DMS79 treated with DMSO at 0.1 percent for 48 hours (cell line): ENCODE measurements around the gene PHACTR1.
A peak's percentile ranks its signal among the peaks of the same experiment; 100 is the strongest.
"Not testable (repeated sequence)": the region's sequence is repeated elsewhere in the genome, so short reads cannot be mapped to it uniquely, and the experiment has no call there.

ENCODE experiments used
- DNase-seq: peaks from one replicate; lab custom pipeline; 2025; lab: John Stamatoyannopoulos, UW

Gene PHACTR1

DNA sequence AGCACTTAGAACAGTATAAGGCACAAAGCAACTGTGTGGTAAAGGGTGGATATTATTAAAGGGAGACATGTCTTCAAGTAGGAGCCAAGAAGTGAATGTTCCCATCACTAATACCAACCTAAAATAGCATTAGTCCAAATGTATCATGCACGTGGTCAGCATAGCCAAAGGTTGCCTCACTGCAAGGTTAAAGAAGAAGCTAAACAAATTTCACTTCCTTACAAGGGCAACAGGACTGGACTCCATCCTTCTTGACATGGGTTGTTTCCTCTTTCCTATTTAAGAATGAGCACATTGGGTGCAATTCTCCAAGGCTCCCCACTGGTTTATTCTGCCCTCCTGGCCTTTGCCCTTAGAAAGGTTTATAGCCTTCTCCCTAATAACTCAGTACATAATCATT lies 186.7 kb downstream of the PHACTR1 start:
- DNase-seq, result no peak

DNA sequence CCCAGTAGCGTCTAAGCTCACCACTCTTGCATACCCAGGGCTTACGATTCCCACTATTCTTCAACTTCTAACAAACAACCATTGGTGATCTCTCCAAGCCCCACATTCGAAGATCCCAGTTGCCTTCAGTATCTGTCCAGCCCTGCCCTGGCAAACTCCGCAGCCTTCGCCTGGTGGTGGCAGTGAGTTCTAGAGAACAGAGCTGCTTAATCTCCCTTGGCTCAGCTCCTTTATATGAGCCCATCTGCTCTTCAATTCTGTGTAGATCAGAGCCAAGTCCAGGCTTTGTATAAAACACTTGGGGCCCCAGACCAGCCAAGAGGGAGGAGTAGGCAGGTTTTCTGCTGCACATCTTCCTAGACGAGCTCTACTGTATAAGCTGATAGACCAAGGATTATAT lies 193.3 kb downstream of the PHACTR1 start:
- no peak for DNase-seq

DNA sequence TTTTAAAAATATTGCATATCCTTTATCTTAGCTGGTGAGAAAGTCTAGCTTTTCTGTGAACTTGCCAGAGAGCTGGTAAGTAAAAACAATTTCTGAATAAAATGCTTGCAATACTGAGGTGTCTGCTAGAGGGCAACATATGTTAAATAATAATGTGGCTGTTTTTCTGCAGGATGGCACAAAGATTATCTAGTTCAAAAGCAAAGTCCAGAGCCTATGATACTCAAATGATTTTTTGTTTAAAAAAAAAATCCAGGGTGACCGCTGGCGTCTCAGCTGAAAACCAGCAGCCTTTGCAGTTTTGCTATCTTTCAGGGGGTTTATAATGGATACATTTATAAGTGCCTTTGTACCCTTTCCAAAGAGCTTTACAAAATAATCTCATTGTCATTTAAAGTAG lies 194.9 kb downstream of the PHACTR1 start:
- DNase-seq, result peak; percentile 17

DNA sequence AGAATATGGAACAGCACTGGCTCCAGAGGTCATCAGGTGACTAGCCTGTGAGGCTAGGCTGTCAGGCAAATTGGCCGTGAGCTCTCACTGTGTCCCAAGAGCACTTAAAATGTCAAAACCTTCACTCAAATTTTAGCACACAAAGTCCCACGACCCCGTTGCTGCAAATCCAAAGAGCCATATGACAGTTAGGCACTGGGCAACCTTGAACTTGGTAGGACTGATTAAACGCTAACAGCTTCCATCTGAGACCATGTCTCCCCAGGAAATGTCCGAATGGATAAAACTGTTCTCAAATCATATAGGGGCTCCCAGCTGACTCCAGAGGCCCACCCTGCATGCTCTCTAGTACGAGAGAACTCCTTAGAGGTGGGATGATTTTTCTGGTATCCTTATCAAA lies 196.6 kb downstream of the PHACTR1 start:
- DNase-seq, result no peak

DNA sequence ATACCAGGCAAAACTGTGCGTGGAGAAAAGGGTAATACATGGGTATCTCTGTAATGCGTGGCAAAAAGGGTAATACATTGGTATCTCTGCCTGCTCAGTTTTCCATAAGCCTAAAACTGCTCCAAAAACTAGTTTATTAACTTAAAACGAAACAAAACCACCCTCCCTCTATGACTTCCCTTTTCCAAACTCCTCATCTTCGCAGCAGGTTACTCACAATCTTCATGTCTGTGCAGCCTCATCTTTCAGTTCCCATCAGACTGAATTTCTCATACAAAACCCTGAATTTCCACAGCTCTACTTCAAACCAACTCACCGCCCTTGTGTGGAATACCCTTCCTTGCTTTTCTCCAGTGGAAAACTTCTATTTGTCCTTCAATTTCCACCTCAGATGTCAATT lies 199.4 kb downstream of the PHACTR1 start:
- no peak for DNase-seq

DNA sequence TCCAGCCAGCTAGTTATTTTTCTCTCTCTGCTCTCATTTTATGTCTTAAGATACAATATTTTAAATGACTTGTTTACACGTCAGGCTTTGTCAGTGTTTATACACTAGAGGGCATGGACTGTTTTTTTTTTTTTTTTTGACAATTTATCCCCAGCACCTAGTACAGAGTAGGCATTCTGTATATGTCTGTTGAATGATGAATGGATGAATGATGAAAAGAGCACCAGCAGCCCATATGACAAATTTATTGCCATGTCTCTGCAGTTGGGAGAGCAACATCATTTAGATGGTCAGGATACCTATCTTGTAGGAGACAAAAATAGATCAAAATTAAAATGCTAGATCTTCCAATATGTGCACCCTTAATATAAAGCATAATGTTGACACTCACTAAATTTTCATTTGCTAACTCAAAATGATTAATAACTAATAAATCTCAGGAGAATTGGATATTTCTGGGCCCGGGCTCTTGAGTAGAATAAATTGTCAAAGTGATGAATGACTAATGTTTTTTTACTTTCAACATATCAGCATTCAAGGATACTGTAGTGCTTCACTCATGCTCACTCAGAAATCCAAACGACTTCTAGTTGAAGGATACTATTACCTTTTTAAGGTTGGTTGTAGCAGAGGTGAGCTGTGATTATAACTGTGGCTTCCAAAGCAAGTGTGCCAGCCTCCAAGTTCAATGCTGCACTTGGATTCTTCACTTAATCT lies 200.0 kb downstream of the PHACTR1 start:
- DNase-seq, result no peak

DNA sequence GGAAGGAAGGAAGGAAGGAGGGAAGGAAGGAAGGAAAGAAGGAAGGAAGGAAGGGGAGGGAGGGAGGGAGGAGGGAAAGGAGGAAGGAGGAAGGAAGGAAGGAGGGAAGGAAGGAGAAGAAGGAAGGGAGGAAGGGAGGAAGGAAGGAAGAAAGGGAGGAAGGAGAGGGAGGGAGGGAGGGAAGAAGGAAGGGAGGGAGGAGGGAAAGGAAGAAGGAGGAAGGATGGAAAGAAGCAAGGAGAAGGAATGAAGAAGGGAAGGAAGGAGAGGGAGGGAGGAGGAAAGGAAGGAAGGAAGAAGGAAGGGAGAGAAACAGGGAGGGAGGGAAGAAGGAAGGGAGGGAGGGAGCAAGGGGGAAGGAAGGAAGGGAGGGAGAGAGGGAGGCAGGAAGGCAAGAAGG lies 204.9 kb downstream of the PHACTR1 start:
- DNase-seq, result no peak

DNA sequence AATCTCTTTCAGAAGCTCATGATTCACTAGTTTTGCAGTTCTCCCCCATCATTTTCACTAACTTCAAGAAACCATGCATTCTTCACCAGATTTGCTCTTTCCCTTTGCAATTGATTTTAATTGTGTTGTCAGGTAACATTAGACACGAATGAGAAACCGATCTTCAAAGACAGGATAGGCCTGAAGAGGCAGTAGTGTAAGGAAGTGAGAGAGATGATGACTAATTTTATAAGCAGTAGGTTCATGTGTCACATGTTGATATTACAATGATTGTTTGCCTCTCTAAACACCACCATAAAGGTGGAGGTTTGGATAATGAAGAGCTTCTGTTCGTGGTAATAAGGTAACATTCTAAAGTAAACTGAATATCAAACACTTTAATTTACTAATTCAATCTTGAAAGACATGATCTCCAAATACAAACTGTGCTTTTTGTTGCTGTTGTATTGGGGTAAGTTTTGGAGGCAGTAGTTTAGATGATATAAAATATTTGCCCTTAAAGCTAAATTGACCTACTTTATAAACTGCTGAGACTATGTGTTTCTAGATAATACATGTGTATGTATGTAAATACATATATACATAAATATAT lies 207.2 kb downstream of the PHACTR1 start:
- no peak for DNase-seq

DNA sequence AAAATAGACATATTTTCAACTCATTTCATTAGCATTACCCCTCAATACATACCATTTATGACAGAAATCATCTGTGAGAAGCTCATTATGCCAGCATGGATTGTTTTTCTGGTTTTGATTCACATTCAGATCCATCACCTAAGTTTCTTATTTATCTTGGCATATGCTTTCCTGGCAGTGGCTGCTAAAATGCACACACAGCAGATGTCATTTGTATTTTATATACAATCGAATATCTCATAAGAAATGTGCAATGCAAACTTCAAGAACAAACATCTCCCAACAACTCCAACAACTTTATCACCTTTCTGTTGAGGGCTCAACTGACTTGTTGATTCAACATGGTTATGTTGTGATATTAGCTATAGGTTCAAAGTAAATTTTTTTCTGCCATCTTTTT lies 208.3 kb downstream of the PHACTR1 start:
- DNase-seq, result no peak

DNA sequence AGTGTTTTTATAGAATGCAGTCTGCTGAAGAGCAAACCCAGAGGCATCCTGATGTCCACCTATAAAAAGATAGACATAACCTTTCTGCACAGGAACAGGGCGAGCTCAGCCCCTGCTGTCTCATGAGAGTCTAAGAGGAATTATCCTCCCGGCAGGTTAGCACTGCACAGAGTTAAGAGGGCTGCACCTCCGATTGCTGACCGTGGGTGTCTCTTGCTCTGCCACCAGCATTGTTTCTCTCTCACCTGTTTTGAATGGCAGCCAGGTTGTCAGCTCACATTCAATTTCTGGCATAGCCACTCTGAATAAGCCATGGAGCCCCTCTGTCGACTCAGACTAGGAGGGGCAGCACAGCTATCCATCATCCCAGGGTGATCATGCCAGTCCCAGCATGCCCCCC lies 211.2 kb downstream of the PHACTR1 start:
- DNase-seq, result no peak

DNA sequence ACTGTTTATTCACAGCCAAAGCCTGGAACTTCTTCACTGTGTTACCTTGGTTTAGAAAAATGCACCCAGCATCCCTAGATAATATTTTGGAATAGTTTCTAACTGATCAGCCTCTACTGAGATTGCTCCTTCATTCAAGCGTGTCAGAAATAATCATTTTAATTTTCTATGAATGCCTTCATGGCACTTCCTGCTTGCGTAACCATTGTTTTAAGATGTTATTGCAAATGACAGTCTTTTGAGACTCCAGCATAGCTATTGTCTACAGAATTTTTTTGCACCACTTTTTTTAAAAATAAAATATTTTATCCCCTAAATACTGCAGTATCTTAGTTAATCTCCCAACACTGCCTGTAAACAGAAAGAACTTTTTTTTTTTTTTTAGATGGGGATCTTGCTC lies 213.1 kb downstream of the PHACTR1 start:
- no peak for DNase-seq

DNA sequence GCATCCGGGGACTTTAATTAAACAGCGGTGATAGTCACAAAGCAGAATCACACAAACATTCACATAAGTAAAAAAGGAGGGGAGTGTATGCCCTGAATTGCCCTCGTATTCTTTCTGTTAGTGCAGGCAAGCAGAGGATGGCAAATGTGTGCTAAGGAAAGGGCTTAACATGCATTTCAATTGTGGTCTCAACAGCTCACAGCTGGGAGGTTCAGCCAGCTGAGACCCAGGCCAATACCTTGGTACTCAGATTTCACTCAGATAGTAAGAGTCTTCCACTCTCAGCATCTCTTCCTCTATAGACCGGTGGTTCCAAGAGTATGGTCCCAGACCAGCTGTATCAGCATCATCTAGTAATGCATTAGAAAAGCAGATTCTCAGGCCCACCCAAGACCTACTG lies 215.1 kb downstream of the PHACTR1 start:
- no peak for DNase-seq

DNA sequence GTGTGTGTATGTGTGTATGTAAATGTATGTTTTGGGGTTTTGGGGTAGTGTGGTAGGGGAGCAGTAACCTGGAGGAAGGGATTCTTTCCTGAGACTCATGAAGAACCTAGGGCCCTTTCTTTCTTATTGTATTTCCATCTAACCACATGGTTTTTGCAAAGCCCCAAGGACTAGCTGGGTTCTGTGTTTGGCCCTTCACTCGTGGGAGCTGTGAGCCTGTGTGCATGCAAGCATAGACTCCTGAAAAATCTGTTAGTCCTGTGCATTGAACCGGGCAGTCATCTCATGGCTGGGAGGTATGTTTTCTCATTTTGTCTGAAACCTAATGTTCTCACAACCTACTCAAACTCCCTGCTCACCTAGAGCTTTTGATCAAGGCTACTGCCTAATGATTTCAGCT lies 219.1 kb downstream of the PHACTR1 start:
- DNase-seq, result no peak

DNA sequence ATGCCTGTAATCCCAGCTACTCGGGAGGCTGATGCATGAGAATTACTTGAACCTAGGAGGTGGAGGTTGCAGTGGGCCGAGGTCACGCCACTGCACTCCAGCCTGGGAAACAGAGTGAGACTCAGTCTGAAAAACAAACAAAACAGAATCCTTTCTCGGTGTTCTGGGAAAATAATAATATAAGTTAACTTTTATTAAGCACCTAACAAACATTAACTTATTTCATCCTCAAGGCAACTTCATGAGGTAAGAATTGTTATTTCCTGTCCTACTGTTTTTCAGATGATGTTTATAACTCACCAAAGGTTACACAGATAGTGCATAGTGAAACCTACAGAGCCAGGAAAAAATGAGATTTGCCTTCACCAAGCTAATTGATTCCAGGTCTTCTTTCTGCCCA lies 221.4 kb downstream of the PHACTR1 start:
- no peak for DNase-seq

DNA sequence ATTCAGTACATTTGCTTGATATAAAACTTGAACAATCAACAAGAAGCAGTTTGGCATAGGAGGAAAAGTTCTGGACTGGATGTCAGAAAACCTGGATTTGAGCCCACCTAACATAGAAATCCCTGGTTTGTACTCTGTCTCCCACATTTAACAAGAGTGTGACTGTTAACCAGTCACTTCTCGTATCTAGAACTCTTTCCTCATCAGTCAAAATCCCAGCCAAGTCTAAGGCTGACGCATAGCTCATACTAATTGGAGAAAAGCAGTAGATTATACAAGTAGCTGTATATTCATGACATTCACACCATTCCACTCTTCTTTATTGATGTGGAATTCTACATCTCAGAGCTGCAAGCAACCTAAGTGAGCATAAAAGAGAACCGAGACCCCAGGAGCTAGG lies 222.7 kb downstream of the PHACTR1 start:
- no peak for DNase-seq

DNA sequence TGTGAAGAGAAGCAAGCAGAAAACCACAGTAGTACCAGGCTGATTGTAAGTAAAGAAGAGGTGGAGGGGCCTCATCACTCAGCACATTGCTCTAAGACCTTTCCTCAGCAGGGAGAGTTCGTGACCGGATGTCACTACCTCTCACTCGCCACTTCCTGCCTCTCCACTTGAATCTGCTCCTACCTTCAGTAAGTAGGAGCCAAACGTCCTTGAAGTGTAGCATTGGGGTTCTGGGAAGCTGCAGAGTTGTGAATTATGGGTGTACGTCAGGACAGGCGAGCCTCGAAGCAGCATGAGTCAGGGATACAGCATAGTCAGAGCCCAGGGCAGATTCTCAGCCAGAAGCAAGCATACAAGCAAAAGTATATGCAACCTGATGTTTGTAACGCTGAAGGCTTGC lies 224.9 kb downstream of the PHACTR1 start:
- DNase-seq, result no peak

DNA sequence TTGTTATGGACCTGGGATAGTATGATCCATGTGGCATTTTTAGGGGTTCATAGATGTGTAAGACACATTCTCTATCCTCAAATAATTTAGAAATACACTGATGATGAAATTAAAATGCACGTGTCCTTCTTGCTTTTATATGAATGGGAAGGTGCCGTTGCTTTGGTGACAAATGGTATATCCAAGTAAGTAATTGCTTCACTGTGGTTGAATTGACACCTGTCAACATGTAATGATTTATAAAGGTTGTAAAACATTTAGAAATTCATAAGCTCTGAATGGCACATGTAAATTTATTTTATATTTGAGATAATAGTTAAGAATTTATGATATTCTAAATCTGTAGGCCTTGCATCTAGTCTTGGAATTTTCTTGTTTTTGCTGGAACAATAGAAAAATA lies 227.0 kb downstream of the PHACTR1 start:
- no peak for DNase-seq

DNA sequence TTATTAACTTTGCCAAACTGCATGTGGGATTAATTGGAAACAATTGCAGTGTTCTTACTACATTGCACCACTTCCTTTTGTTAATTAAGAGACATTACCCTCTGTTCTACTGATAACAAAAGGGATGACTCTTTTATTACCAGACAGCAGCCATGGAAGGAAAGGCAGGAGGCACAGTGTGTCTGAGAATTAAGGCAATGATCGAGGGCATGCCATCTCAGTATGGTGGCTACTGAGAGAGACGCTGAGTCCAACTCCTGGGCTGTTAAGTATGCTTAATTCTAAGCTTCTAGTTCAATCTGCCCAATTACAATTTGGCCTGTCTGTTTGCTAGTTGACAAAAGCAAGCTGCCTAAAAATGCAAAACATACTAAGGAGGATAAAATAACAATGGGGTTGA lies 227.4 kb downstream of the PHACTR1 start:
- DNase-seq, result no peak

DNA sequence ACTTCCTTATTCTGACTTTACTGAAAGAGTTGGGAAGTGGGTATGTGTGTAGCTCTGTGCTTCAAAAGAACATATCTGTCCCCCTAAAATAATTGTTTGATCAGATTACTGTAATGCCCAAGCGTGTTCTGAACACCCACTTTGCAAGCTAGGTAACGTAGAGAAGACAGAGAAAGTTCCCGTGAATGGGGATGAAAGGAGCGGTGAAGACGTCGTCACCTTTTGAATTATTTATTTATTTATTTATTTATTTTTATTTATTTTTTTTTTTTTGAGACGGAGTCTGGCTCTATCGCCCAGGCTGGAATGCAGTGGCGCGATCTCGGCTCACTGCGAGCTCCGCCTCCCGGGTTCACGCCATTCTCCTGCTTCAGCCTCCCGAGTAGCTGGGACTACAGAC lies 228.0 kb downstream of the PHACTR1 start:
- DNase-seq, result not testable (repeated sequence)

DNA sequence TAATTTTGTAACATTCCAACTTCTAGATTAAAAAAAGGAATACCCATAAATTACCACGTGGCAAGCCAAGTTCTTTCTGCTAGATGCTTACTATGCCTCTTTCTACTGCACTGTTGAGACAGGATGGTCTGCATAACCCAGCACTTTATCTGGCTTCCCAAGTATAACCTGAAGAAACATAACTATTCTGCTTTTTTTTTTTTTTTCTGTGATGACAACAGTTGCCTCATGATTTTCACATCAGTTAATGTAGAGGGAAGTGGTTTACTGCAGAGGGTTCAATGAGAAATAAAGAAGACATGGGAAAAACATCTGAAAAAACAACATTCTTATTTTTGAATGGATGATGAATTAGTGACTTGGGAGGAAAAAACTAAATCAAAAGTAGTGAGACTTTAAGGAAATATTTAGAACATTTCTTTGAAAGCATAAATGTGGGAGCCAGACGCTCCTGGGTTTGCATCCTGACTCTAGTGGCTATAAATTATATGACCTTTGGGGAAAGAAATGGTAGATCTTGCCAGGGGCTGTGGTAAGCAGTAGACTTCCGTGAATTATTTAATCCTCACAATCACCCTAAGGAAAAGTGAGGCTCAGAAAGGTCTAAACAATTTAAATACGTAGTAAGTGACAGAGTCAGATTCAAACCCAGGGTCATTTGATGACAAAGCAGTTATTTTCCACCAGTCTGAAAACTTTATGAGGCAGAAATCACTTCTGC lies 230.7 kb downstream of the PHACTR1 start:
- DNase-seq, result no peak

DNA sequence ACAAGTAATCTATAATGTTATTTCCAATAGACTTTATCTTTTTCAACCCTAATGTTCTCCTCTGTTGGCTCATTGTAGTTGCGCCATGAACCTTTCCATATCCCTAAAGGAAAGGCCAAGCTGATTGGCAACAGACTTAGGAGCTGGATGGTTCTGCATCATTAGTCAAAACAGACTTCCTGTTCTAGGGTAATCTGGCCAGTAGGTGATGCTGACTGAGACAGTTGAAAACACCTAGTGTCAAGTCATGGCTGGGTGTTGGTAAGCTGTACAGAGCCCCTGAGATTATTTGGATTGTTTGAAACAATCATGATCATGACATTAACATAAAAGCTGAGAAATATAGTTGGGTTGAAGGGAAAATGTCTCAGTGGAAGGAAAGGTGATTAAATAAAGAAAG lies 231.4 kb downstream of the PHACTR1 start:
- DNase-seq, result no peak

DNA sequence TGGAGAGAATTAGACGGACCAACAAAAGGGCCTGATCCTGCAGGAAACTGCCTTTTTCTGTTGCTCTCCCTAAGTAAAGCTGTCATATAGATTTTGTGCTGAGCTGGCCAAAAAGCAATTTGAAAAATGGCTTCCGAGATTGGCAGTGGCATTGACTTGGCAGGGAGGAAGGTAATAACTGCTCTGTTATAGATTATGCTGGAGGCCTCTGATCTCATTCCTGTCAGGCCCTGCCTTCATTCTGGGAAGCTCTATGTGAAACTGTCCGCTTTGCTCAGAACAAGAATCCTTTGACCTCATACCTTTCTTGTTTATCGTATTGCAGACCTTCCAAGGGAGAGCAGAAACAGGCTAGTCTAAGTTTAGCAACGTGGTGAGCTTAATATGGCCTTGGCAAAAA lies 234.4 kb downstream of the PHACTR1 start:
- no peak for DNase-seq

DNA sequence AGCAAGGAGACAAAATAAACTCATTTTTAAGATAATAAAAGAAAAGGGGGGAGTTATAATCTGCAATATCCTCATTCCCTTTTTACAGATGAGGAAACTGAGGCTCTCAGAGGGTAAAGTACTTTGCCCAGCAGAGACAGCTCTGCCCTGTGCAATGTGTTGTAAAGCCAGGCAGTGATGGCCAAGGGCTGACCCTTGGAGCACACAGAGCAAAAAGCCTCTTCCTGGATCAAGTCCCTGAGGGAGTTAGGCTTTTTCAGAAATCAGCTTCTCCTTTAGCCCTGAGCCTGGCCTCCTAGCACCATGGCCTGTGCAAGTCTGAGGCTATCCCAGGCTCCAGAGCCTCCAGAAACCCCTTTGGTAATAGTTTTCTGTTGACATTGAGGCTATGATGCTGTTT lies 234.8 kb downstream of the PHACTR1 start:
- no peak for DNase-seq

DNA sequence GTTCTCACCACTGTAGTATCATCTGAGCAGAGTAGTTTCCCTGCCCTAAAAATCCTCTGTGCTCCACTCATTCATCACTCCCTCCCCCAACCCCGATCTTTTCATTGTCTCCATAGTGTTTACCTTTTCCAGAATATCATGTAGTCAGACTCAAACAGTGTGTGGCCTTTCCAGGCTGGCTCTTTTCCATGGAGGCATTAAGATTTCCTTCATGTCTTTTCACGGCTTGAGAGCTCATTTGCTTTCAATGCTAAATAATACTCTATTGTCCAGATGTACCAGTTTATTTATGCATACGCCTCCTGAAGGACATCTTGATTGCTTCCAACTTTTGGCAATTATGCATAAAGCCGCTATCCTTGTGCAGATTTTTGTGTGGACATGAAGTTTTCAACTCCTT lies 235.8 kb downstream of the PHACTR1 start:
- no peak for DNase-seq
